SH-SY5Y (cell line): ENCODE results near the gene ULK4.

Experiments used
- GATA2 ChIP-seq: IDR thresholded peaks from 2 replicates; pipeline ENCODE4 v1.6.1; 2011; ENCODE audit warnings: mild to moderate bottlenecking, low read depth, low read length
- GATA3 ChIP-seq: IDR thresholded peaks from 2 replicates; pipeline ENCODE4 v1.6.1; 2011; ENCODE audit warnings: low read depth, mild to moderate bottlenecking, low read length, moderate library complexity

DNA sequence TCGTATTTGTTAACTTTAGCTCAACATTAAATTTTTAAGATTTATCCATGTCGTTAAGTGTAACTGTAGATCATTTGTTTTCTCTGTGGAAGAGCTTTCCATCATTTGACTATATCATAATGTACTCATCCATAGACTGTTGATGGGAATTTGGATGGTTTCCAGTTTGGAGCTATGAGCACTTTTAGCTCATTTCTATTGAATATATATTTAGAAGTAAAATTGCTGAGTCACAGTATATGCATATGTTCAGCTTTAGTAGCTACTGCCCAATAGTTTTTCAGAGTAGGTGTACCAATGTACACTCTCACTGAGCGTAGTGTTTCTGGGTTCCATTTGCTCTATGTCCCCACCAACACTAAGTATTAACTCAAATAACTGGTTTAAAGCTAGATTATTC is 263.0 kb downstream of the ULK4 start:
- TF ChIP-seq GATA3 (no peak), GATA2 (no peak)
